ENCODE results near the gene DACH1.

DACH1 gene

GRCh38 chr13:71863254-71863865, 3.6 kb downstream of the DACH1 start:
- no peak for DNase-seq (ENCODE audit: low read depth)
- no peak for TF ChIP-seq CTCF (conservative IDR thresholded peaks at IDR 0.05; ENCODE audit: control insufficient read depth, insufficient read depth, low read depth, low read length)
- no peak overlapping the region for H3K4me3 ChIP-seq (ENCODE audit: control insufficient read depth, low read depth, low read length)

GRCh38 chr13:71862459-71862943, 4.5 kb downstream of the DACH1 start:
- H3K4me3 ChIP-seq (ENCODE audit: control insufficient read depth, low read depth, low read length) = no peak overlapping the region
- TF ChIP-seq CTCF (conservative IDR thresholded peaks at IDR 0.05; ENCODE audit: control insufficient read depth, insufficient read depth, low read depth, low read length) = no peak
- no peak for DNase-seq (ENCODE audit: low read depth)

- H3K4me3 ChIP-seq (ENCODE audit: control insufficient read depth, low read depth, low read length) = no peak overlapping the region
- no peak for TF ChIP-seq CTCF (conservative IDR thresholded peaks at IDR 0.05; ENCODE audit: control insufficient read depth, insufficient read depth, low read depth, low read length)
- DNase-seq (ENCODE audit: low read depth) = no peak
Measured at GRCh38 chr13:71861769-71862458, 5.1 kb downstream of the DACH1 start.

GRCh38 chr13:71860547-71861138, 6.4 kb downstream of the DACH1 start:
- no peak for TF ChIP-seq CTCF (conservative IDR thresholded peaks at IDR 0.05; ENCODE audit: control insufficient read depth, insufficient read depth, low read depth, low read length)
- no peak overlapping the region for H3K4me3 ChIP-seq (ENCODE audit: control insufficient read depth, low read depth, low read length)
- DNase-seq (ENCODE audit: low read depth) = no peak

- no peak overlapping the region for H3K4me3 ChIP-seq (ENCODE audit: control insufficient read depth, low read depth, low read length)
- TF ChIP-seq CTCF (conservative IDR thresholded peaks at IDR 0.05; ENCODE audit: control insufficient read depth, insufficient read depth, low read depth, low read length) = no peak
- no peak for DNase-seq (ENCODE audit: low read depth)
Measured at GRCh38 chr13:71858647-71859046, 8.4 kb downstream of the DACH1 start.

GRCh38 chr13:71856548-71857043, 10.4 kb downstream of the DACH1 start:
- no peak for TF ChIP-seq CTCF (conservative IDR thresholded peaks at IDR 0.05; ENCODE audit: control insufficient read depth, insufficient read depth, low read depth, low read length)

More at GRCh38 chr13:71856548-71857043, 10.4 kb downstream of the DACH1 start:
- no peak for DNase-seq (ENCODE audit: low read depth)
- no peak overlapping the region for H3K4me3 ChIP-seq (ENCODE audit: control insufficient read depth, low read depth, low read length)
